GM12878 (cell line): ENCODE results near the gene FASTK. TPM values are rescaled to one million over a fixed set of nuclear protein-coding genes. Genes with fewer than 3 reads are reported as not detected.

Experiments used
- ATAC-seq: fragments of 200-7000 bp; cut with Tn5 transposase; 3 replicates; pipeline ENCODE4 v1.9.1; 2020; ENCODE audit warnings: mild to moderate bottlenecking, moderate library complexity
- BruUV-seq: library from RNA; stranded (reverse); fragments of 400-500 nt; replicated peaks from 2 replicates; lab custom pipeline; 2021; lab: Mats Ljungman, UMichigan
- CTCF ChIA-PET: fragments of 300-600 bp; sonication (Branson Sonifier 250); formaldehyde crosslinking; extraction: SDS; loops from one replicate; lab custom pipeline; 2021; ENCODE audit warnings: inconsistent platforms; lab: Yijun Ruan, JAX
- POLR2A ChIA-PET: fragments of 350-600 bp; formaldehyde crosslinking; extraction: SDS; loops from one replicate; lab custom pipeline; 2021; ENCODE audit warnings: inconsistent platforms; lab: Charles Lee
- RAD21 ChIA-PET: fragments of 300-600 bp; sonication (Branson Sonifier 250); formaldehyde crosslinking; loops from one replicate; lab custom pipeline; 2023; ENCODE audit warnings: antibody characterized with exemption; ENCODE audit not compliant: unreplicated experiment; lab: Charles Lee
- SMC1A ChIA-PET: fragments of 300-600 bp; sonication (Branson Sonifier 250); formaldehyde crosslinking; loops from one replicate; lab custom pipeline; 2023; ENCODE audit not compliant: unreplicated experiment, uncharacterized antibody; lab: Charles Lee
- DNase-seq: peaks from one replicate; pipeline ENCODE4 v3.0.0-alpha.2; 2011; ENCODE audit warnings: low read depth, low spot score
- FAIRE-seq: peaks from 3 replicates; lab custom pipeline; 2011; peaks lifted over from hg19 to GRCh38; lab: Jason Lieb, UNC
- H2AFZ ChIP-seq: 2 replicates; pipeline ENCODE4 v1.6.0; 2011; ENCODE audit warnings: low read depth, low read length, control low read depth; ENCODE audit not compliant: control insufficient read depth
- H3K27ac ChIP-seq: 2 replicates; pipeline ENCODE4 v1.5.1; 2011; ENCODE audit warnings: control low read depth; ENCODE audit not compliant: control insufficient read depth, insufficient read depth
- H3K27me3 ChIP-seq, 2 experiments: replicated peaks in 1 of 2; 2 replicates each; pipeline versions ENCODE4 v1.6.0 to v1.6.1; 2011; ENCODE audit warnings: low read length in 1 of 2; ENCODE audit not compliant: control insufficient read depth in 2 of 2, insufficient read depth in 2 of 2
- H3K36me3 ChIP-seq, 2 experiments: 2 replicates each; pipeline ENCODE4 v1.5.1; 2011; ENCODE audit warnings: low read length in 1 of 2; ENCODE audit not compliant: control insufficient read depth in 2 of 2, insufficient read depth in 2 of 2
- H3K4me1 ChIP-seq: 2 replicates; pipeline ENCODE4 v1.6.1; 2011; ENCODE audit warnings: mild to moderate bottlenecking, low read length, moderate library complexity, mixed read lengths; ENCODE audit not compliant: control insufficient read depth, insufficient read depth
- H3K4me2 ChIP-seq: 2 replicates; pipeline ENCODE4 v1.6.0; 2011; ENCODE audit warnings: control low read depth; ENCODE audit not compliant: control insufficient read depth, insufficient read depth
- H3K4me3 ChIP-seq: fragments of 200-600 bp; sonication (generic); 2 replicates; pipeline ENCODE4 v1.5.1; 2016
- H3K79me2 ChIP-seq: 2 replicates; pipeline ENCODE4 v1.6.0; 2011; ENCODE audit warnings: low read length; ENCODE audit not compliant: control insufficient read depth, insufficient read depth
- H3K9ac ChIP-seq: 2 replicates; pipeline ENCODE4 v1.8.0; 2011; ENCODE audit warnings: low read length, control low read depth, mixed read lengths; ENCODE audit not compliant: control insufficient read depth, insufficient read depth
- H3K9me3 ChIP-seq: replicated peaks from 3 replicates; pipeline ENCODE4 v1.5.1; 2011; ENCODE audit warnings: mild to moderate bottlenecking, low read length; ENCODE audit not compliant: control insufficient read depth, insufficient read depth
- H4K20me1 ChIP-seq: 2 replicates; pipeline ENCODE4 v1.6.0; 2011; ENCODE audit not compliant: control insufficient read depth, insufficient read depth
- ASH2L ChIP-seq: fragments of 300-600, 200-600 bp; sonication (generic); IDR thresholded peaks from 2 replicates; pipeline ENCODE4 v1.6.1; 2017; ENCODE audit warnings: low read depth, mild to moderate bottlenecking, borderline replicate concordance
- CHD2 ChIP-seq: IDR thresholded peaks from 2 replicates; pipeline ENCODE4 v1.6.1; 2011; ENCODE audit warnings: low read depth, low read length, improper control_type of control experiment, borderline replicate concordance
- ELK1 ChIP-seq: IDR thresholded peaks from 2 replicates; pipeline ENCODE4 v1.6.1; 2012; ENCODE audit warnings: low read depth, low read length, improper control_type of control experiment
- FOS ChIP-seq: IDR thresholded peaks from 3 replicates; pipeline ENCODE4 v1.6.1; 2011; ENCODE audit warnings: borderline replicate concordance; ENCODE audit not compliant: insufficient read length; ENCODE audit errors: extremely low read depth
- HDGF ChIP-seq: fragments of 450-650 bp; IDR thresholded peaks from 2 replicates; pipeline ENCODE4 v1.6.1; 2016; ENCODE audit warnings: antibody characterized with exemption
- JUNB ChIP-seq: IDR thresholded peaks from 2 replicates; pipeline ENCODE4 v1.6.1; 2016; ENCODE audit warnings: antibody characterized with exemption, mild to moderate bottlenecking
- MXI1 ChIP-seq: fragments of 150-350 bp; IDR thresholded peaks from 2 replicates; pipeline ENCODE4 v1.6.1; 2011; ENCODE audit warnings: low read depth, mild to moderate bottlenecking, inconsistent platforms, low read length, improper control_type of control experiment
- NR2F1 ChIP-seq: fragments of 450-650 bp; conservative IDR thresholded peaks from 2 replicates; pipeline ENCODE4 v1.6.1; 2017; ENCODE audit warnings: mild to moderate bottlenecking
- PAX8 ChIP-seq: fragments of 450-650 bp; IDR thresholded peaks from 2 replicates; pipeline ENCODE4 v1.6.1; 2017; ENCODE audit warnings: mild to moderate bottlenecking, moderate library complexity
- PBX3 ChIP-seq: IDR thresholded peaks from 2 replicates; pipeline ENCODE4 v1.6.1; 2011; ENCODE audit warnings: mild to moderate bottlenecking, low read depth, low read length, moderate library complexity; ENCODE audit not compliant: insufficient replicate concordance
- RB1 ChIP-seq: fragments of 450-650 bp; formaldehyde crosslinking; IDR thresholded peaks from 2 replicates; pipeline ENCODE4 v1.6.1; 2017; ENCODE audit warnings: mild to moderate bottlenecking, borderline replicate concordance
- SMAD1 ChIP-seq: fragments of 450-650 bp; IDR thresholded peaks from 2 replicates; pipeline ENCODE4 v1.6.1; 2018; ENCODE audit warnings: mild to moderate bottlenecking, low read depth; ENCODE audit not compliant: partially characterized antibody
- SREBF2 ChIP-seq: IDR thresholded peaks from 2 replicates; pipeline ENCODE4 v1.6.1; 2012; ENCODE audit warnings: mild to moderate bottlenecking, low read length
- SRF ChIP-seq, 2 experiments: IDR thresholded peaks; 2 replicates each; pipeline ENCODE4 v1.6.1; 2011; ENCODE audit warnings: low read depth in 2 of 2, low read length in 2 of 2, mild to moderate bottlenecking in 1 of 2, moderate library complexity in 1 of 2
- SUZ12 ChIP-seq: fragments of 200-600 bp; sonication (generic); IDR thresholded peaks from one replicate; pipeline ENCODE4 v1.6.1; 2018; ENCODE audit warnings: antibody characterized with exemption, mild to moderate bottlenecking; ENCODE audit not compliant: unreplicated experiment
- ZNF274 ChIP-seq: IDR thresholded peaks from one replicate; pipeline ENCODE4 v1.8.0; 2011; ENCODE audit not compliant: insufficient read length, insufficient read depth
- ZSCAN29 ChIP-seq: fragments of 450-650 bp; IDR thresholded peaks from 2 replicates; pipeline ENCODE4 v1.6.1; 2017; ENCODE audit warnings: mild to moderate bottlenecking, moderate library complexity
- ZZZ3 ChIP-seq: IDR thresholded peaks from 2 replicates; pipeline ENCODE4 v1.6.1; 2011; ENCODE audit warnings: low read depth; ENCODE audit not compliant: control insufficient read depth, insufficient read length
- WGBS: methylation state at CpG from one replicate; pipeline ENCODE4 v1.1.6; 2016; ENCODE audit warnings: low lambda C conversion rate; ENCODE audit not compliant: insufficient replicate concordance, insufficient coverage; ENCODE audit errors: missing lambda C conversion rate; 5-methylcytosine and 5-hydroxymethylcytosine counted together
- in situ Hi-C: fragments of 300-500 bp; cut with MboI; formaldehyde crosslinking; loops from 9 replicates; pipeline ENCODE4 v1.14.3; 2018; ENCODE audit warnings: mixed read lengths
- intact Hi-C: fragments of 100-400 bp; cut with micrococcal nuclease; formaldehyde crosslinking; loops from one replicate; pipeline ENCODE4 v1.14.2; 2022; ENCODE audit not compliant: unreplicated experiment
- polyA plus RNA-seq, 11 experiments: library from polyadenylated mRNA; depleted of rRNA in 4 of 11; unstranded in 6 of 11; stranded (reverse) in 5 of 11; fragments of >200 nt; fragmentation: Nextera tagmentation in 4 of 11; fragmentation: Illumina TruSeq in 1 of 11; extraction: Ambion mirVana in 4 of 11; extraction: Trizol in 1 of 11; gene quantifications; 1 replicate in 1 of 11; 2 replicates in 10 of 11; pipeline versions ENCODE4 v1.2.1 to v1.2.3, GENCODE V29; 2011 to 2016; ENCODE audit warnings: inconsistent platforms in 2 of 11, missing spikeins in 2 of 11, low read depth in 1 of 11
- total RNA-seq, 4 experiments: library from RNA; depleted of rRNA in 3 of 4; stranded (reverse); fragments of >200 nt in 3 of 4; fragmentation: Illumina TruSeq in 1 of 4; extraction: Trizol in 1 of 4; gene quantifications; 2 replicates each; pipeline versions ENCODE4 v1.2.1 to v1.2.3, GENCODE V29; 2013 to 2021

Gene FASTK
- total and polyA plus RNA-seq, 10 of the 15 experiments (the other 5 are each of a cell fraction or from before 2014, with no cell fraction given) = 0.19 to 102 (median 54.5) TPM

GRCh38 chr7:151035902-151036301 lies 44.7 kb downstream of the FASTK start:
- BruUV-seq = no TSS peak
- no peaks in the 10 kb centered on the region for H3K27me3 ChIP-seq

GRCh38 chr7:151035026-151035717 lies 45.4 kb downstream of the FASTK start:
- BruUV-seq = no TSS peak
- H3K79me2 ChIP-seq = no peaks in the 10 kb centered on the region
- intact Hi-C loops = no loop called here
- FAIRE-seq = no peak
- no peaks in the 10 kb centered on the region for H3K9me3 ChIP-seq
- ChIA-PET CTCF (no interaction called here), POLR2A (no interaction called here), SMC1A (no interaction called here), RAD21 (no interaction called here)
- no peak overlapping the region for H3K9ac ChIP-seq
- no peak for ATAC-seq
- no peaks in the 10 kb centered on the region for H3K27me3 ChIP-seq
- no peaks in the 10 kb centered on the region; the same call in 1 of the 2 replicates for H3K4me1 ChIP-seq
- DNase-seq = no peak
- 83% methylated on average over 17 of the region's 21 CpGs for WGBS
- H3K27ac ChIP-seq = no peak overlapping the region
- H3K36me3 ChIP-seq = peaks cover 0 to 3% of the 10 kb centered on the region in 2 experiments; a peak in 1 of 4 replicates
- no peaks in the 10 kb centered on the region for H4K20me1 ChIP-seq
- in situ Hi-C loops = no loop called here
- H3K4me2 ChIP-seq = no peak overlapping the region
- H2AFZ ChIP-seq = no peak overlapping the region
- no peak overlapping the region for H3K4me3 ChIP-seq
- TF ChIP-seq SREBF2 = no peak
- no peak for TF ChIP-seq SUZ12
- no peak for TF ChIP-seq ASH2L
- TF ChIP-seq ELK1 = no peak
- no peak for TF ChIP-seq ZNF274
- TF ChIP-seq RB1 = no peak
- TF ChIP-seq HDGF = no peak
- no peak for TF ChIP-seq SRF (IDR thresholded peaks at IDR 0.05; ENCODE audit: low read depth in 2 of 2, low read length in 2 of 2)
- TF ChIP-seq FOS = no peak
- no peak for TF ChIP-seq ZZZ3
- no peak for TF ChIP-seq CHD2
- no peak for TF ChIP-seq PAX8

More at GRCh38 chr7:151035902-151036301, 44.7 kb downstream of the FASTK start:
- ATAC-seq (no peak), FAIRE-seq (no peak), DNase-seq (no peak)
- Histone ChIP-seq H3K4me3 (no peak overlapping the region), H3K4me2 (no peak overlapping the region), H2AFZ (no peak overlapping the region), H3K36me3 (peaks cover 0 to 3% of the 10 kb centered on the region in 2 experiments; a peak in 1 of 4 replicates), H3K4me1 (no peaks in the 10 kb centered on the region; the same call in 1 of the 2 replicates), H3K79me2 (no peaks in the 10 kb centered on the region), H3K9ac (no peak overlapping the region), H3K27ac (no peak overlapping the region), H4K20me1 (no peaks in the 10 kb centered on the region), H3K9me3 (no peaks in the 10 kb centered on the region)
- intact Hi-C loops = no loop called here
- 87% methylated on average over 17 of the region's 17 CpGs for WGBS
- ChIA-PET POLR2A (no interaction called here), CTCF (no interaction called here), RAD21 (no interaction called here), SMC1A (no interaction called here)
- TF ChIP-seq SMAD1 = no peak
- no peak for TF ChIP-seq NR2F1
- no peak for TF ChIP-seq ZSCAN29
- no peak for TF ChIP-seq JUNB
- no peak for TF ChIP-seq MXI1
- no peak for TF ChIP-seq PBX3
- in situ Hi-C loops = no loop called here
